NOMO-1 treated with dmso at 0.1 percent for 144 hours (cell line): ENCODE data around the gene NDFIP2.
A peak's percentile ranks its signal among the peaks of the same experiment; 100 is the strongest.
"Not testable (repeated sequence)": the region's sequence is repeated elsewhere in the genome, so short reads cannot be mapped to it uniquely, and the experiment has no call there.

Source experiments
- DNase-seq: peaks from one replicate; lab custom pipeline; 2025; ENCODE audit not compliant: unreplicated experiment; lab: John Stamatoyannopoulos, UW

The NDFIP2 gene

GRCh38 chr13:79589603-79590393 lies 108.8 kb downstream of the NDFIP2 start:
- DNase-seq: peak; percentile 12

- DNase-seq: no peak
Measured at GRCh38 chr13:79590394-79590676, 109.4 kb downstream of the NDFIP2 start.

- DNase-seq: no peak
Measured at GRCh38 chr13:79591493-79591892, 110.5 kb downstream of the NDFIP2 start.

GRCh38 chr13:79593121-79593520 lies 112.2 kb downstream of the NDFIP2 start:
- DNase-seq: no peak

- no peak for DNase-seq
Measured at GRCh38 chr13:79593641-79594275, 112.8 kb downstream of the NDFIP2 start.

- not testable (repeated sequence) for DNase-seq
Measured at GRCh38 chr13:79600146-79600545, 119.2 kb downstream of the NDFIP2 start.

GRCh38 chr13:79602936-79603335 lies 122.0 kb downstream of the NDFIP2 start:
- no peak for DNase-seq

GRCh38 chr13:79604752-79605151 lies 123.8 kb downstream of the NDFIP2 start:
- peak; percentile 64 for DNase-seq
